HG03439 (cell line): Measurements from ENCODE around the gene CEL.
"Not testable (repeated sequence)": the region's sequence is repeated elsewhere in the genome, so short reads cannot be mapped to it uniquely, and the experiment has no call there.

Experiments used
- ATAC-seq: cut with Tn5 transposase; IDR thresholded peaks from one replicate; pipeline ENCODE4 v1.9.1; 2021; ENCODE audit warnings: mild to moderate bottlenecking, moderate library complexity; ENCODE audit not compliant: unreplicated experiment

The CEL gene

GRCh38 chr9:133046196-133046899, 15.4 kb upstream of the CEL start:
- ATAC-seq, result no peak

- ATAC-seq, result no peak
These were observed 14.9 kb upstream of the CEL start for GRCh38 chr9:133046900-133047295.

- ATAC-seq, result no peak
These were observed 13.2 kb upstream of the CEL start for GRCh38 chr9:133048595-133048994.

- no peak for ATAC-seq
These were observed 12.7 kb upstream of the CEL start for GRCh38 chr9:133049043-133049442.

GRCh38 chr9:133050142-133050541, 11.6 kb upstream of the CEL start:
- no peak for ATAC-seq

- no peak for ATAC-seq
These were observed 11.0 kb upstream of the CEL start for GRCh38 chr9:133050781-133051180.

GRCh38 chr9:133051281-133051900, 10.4 kb upstream of the CEL start:
- no peak for ATAC-seq

GRCh38 chr9:133051966-133052539, 9.7 kb upstream of the CEL start:
- ATAC-seq, result no peak

GRCh38 chr9:133054194-133054890, 7.4 kb upstream of the CEL start:
- ATAC-seq, result no peak

GRCh38 chr9:133054966-133055365, 6.8 kb upstream of the CEL start:
- no peak for ATAC-seq

GRCh38 chr9:133055788-133056420, 5.9 kb upstream of the CEL start:
- no peak for ATAC-seq

GRCh38 chr9:133056533-133056932, 5.2 kb upstream of the CEL start:
- ATAC-seq, result no peak

- no peak for ATAC-seq
These were observed 4.8 kb upstream of the CEL start for GRCh38 chr9:133057006-133057405.

GRCh38 chr9:133057553-133057952, 4.2 kb upstream of the CEL start:
- no peak for ATAC-seq

GRCh38 chr9:133058071-133058470, 3.7 kb upstream of the CEL start:
- ATAC-seq, result no peak

- no peak for ATAC-seq
These were observed 3.0 kb upstream of the CEL start for GRCh38 chr9:133058550-133059320.

GRCh38 chr9:133059623-133060022, 2.2 kb upstream of the CEL start:
- no peak for ATAC-seq

GRCh38 chr9:133060417-133060841, 1.4 kb upstream of the CEL start:
- no peak for ATAC-seq

- ATAC-seq, result not testable (repeated sequence)
These were observed 590 bp upstream of the CEL start for GRCh38 chr9:133061019-133061763.

- not testable (repeated sequence) for ATAC-seq
These were observed 788 bp downstream of the CEL start for GRCh38 chr9:133062569-133062968.
